Stimulated activated CD4-positive, alpha-beta T cell treated with anti-CD3 and anti-CD28 coated beads, TNF-alpha, amount 100 ng/mL, for 1 hour (primary cell): ENCODE measurements around the gene MTA3.

Experiments used
- DNase-seq, 3 donors: peaks; one replicate each; pipeline ENCODE4 v3.0.0-alpha.2; 2020; ENCODE audit warnings: low read depth in 3 of 3, low spot score in 1 of 3

MTA3 gene

GRCh38 chr2:42799881-42800280 lies 231.4 kb downstream of the MTA3 start:
- DNase-seq, result no peak

- no peak for DNase-seq
Observed at GRCh38 chr2:42800461-42800962, 232.1 kb downstream of the MTA3 start.

GRCh38 chr2:42800981-42801380 lies 232.5 kb downstream of the MTA3 start:
- no peak for DNase-seq

- DNase-seq, result no peak
Observed at GRCh38 chr2:42801381-42801780, 232.9 kb downstream of the MTA3 start.

GRCh38 chr2:42802150-42802549 lies 233.7 kb downstream of the MTA3 start:
- DNase-seq, result no peak

- no peak for DNase-seq
Observed at GRCh38 chr2:42804338-42804737, 235.9 kb downstream of the MTA3 start.

- no peak for DNase-seq
Observed at GRCh38 chr2:42804891-42805290, 236.5 kb downstream of the MTA3 start.
